HEK293 (cell line): ENCODE results near the gene PSMA7.

Source experiments
- CTCF ChIA-PET: fragments of 350-600 bp; formaldehyde crosslinking; extraction: SDS; loops from one replicate; lab custom pipeline; 2021; ENCODE audit warnings: antibody characterized with exemption; lab: Yijun Ruan, JAX
- POLR2A ChIA-PET: fragments of 300-600 bp; formaldehyde crosslinking; extraction: SDS; loops from one replicate; lab custom pipeline; 2020; ENCODE audit warnings: antibody characterized with exemption, inconsistent platforms; lab: Yijun Ruan, JAX
- H3K27ac ChIP-seq: fragments of 200-500 bp; sonication (Bioruptor generic); 2 replicates; pipeline ENCODE4 v1.5.1; 2014; ENCODE audit warnings: low read depth, low read length, control low read depth, inconsistent platforms; ENCODE audit errors: extremely low read depth
- H3K36me3 ChIP-seq, 2 experiments: fragments of 200-500 bp in 1 of 2; sonication (Bioruptor generic) in 1 of 2; 1 replicate in 1 of 2; 2 replicates in 1 of 2; pipeline ENCODE4 v1.5.1; 2014 to 2017; ENCODE audit warnings: inconsistent platforms in 2 of 2, low read length in 2 of 2; ENCODE audit not compliant: control insufficient read depth in 2 of 2, insufficient read depth in 1 of 2
- H3K4me1 ChIP-seq: fragments of 200-500 bp; sonication (Bioruptor generic); 2 replicates; pipeline ENCODE4 v1.5.1; 2014; ENCODE audit warnings: mild to moderate bottlenecking, low read length, inconsistent platforms; ENCODE audit not compliant: control insufficient read depth, insufficient read depth
- H3K4me3 ChIP-seq: 2 replicates; pipeline ENCODE4 v1.5.1; 2011; ENCODE audit warnings: low read depth, mild to moderate bottlenecking, control low read depth, low read length, moderate library complexity
- H3K9me3 ChIP-seq: fragments of 200-500 bp; sonication (Bioruptor generic); 2 replicates; pipeline ENCODE4 v1.5.1; 2014; ENCODE audit warnings: low read depth, low read length, inconsistent platforms; ENCODE audit not compliant: control insufficient read depth, insufficient read depth
- EGR2 ChIP-seq: fragments of 450-650 bp; formaldehyde crosslinking; IDR thresholded peaks from 2 replicates; pipeline ENCODE4 v1.5.1; 2016; ENCODE audit warnings: low read depth, missing biosample characterization, missing genetic modification characterization
- GFI1B ChIP-seq: fragments of 450-650 bp; formaldehyde crosslinking; IDR thresholded peaks from 2 replicates; pipeline ENCODE4 v1.5.1; 2016; ENCODE audit warnings: missing biosample characterization, missing genetic modification characterization
- KLF7 ChIP-seq: fragments of 450-650 bp; formaldehyde crosslinking; IDR thresholded peaks from 2 replicates; pipeline ENCODE4 v1.5.1; 2016; ENCODE audit warnings: missing biosample characterization, missing genetic modification characterization, borderline replicate concordance
- SALL2 ChIP-seq: fragments of 450-650 bp; formaldehyde crosslinking; IDR thresholded peaks from 2 replicates; pipeline ENCODE4 v1.5.0; 2017; ENCODE audit warnings: missing biosample characterization, mild to moderate bottlenecking, missing genetic modification characterization, borderline replicate concordance
- SP7 ChIP-seq: fragments of 450-650 bp; formaldehyde crosslinking; IDR thresholded peaks from 2 replicates; pipeline ENCODE4 v1.5.1; 2016; ENCODE audit warnings: missing biosample characterization, missing genetic modification characterization
- WT1 ChIP-seq: fragments of 450-650 bp; formaldehyde crosslinking; IDR thresholded peaks from 2 replicates; pipeline ENCODE4 v1.5.1; 2016; ENCODE audit warnings: missing biosample characterization, missing genetic modification characterization
- ZBTB48 ChIP-seq: fragments of 450-650 bp; formaldehyde crosslinking; IDR thresholded peaks from 2 replicates; pipeline ENCODE4 v1.5.1; 2016; ENCODE audit warnings: missing biosample characterization, missing genetic modification characterization
- ZFHX2 ChIP-seq: fragments of 450-650 bp; formaldehyde crosslinking; conservative IDR thresholded peaks from 2 replicates; pipeline ENCODE4 v1.5.1; 2016; ENCODE audit warnings: missing biosample characterization, missing genetic modification characterization
- ZNF184 ChIP-seq: fragments of 450-650 bp; IDR thresholded peaks from 2 replicates; pipeline ENCODE4 v1.5.1; 2018; ENCODE audit warnings: missing biosample characterization, mild to moderate bottlenecking, missing genetic modification characterization
- ZNF211 ChIP-seq: fragments of 450-650 bp; formaldehyde crosslinking; IDR thresholded peaks from 2 replicates; pipeline ENCODE4 v1.5.1; 2016; ENCODE audit warnings: low read depth, missing biosample characterization, missing genetic modification characterization
- ZNF302 ChIP-seq: fragments of 450-650 bp; formaldehyde crosslinking; IDR thresholded peaks from 2 replicates; pipeline ENCODE4 v1.5.1; 2016; ENCODE audit warnings: missing biosample characterization, missing genetic modification characterization, low read depth
- ZNF311 ChIP-seq: fragments of 450-650 bp; formaldehyde crosslinking; IDR thresholded peaks from 2 replicates; pipeline ENCODE4 v1.5.1; 2017; ENCODE audit warnings: missing biosample characterization, missing genetic modification characterization, borderline replicate concordance
- ZNF433 ChIP-seq: fragments of 450-650 bp; formaldehyde crosslinking; IDR thresholded peaks from 2 replicates; pipeline ENCODE4 v1.5.1; 2016; ENCODE audit warnings: missing biosample characterization, missing genetic modification characterization, low read depth
- ZNF501 ChIP-seq: fragments of 450-650 bp; formaldehyde crosslinking; IDR thresholded peaks from 2 replicates; pipeline ENCODE4 v1.5.1; 2016; ENCODE audit warnings: missing biosample characterization, missing genetic modification characterization
- ZNF530 ChIP-seq: fragments of 450-650 bp; formaldehyde crosslinking; IDR thresholded peaks from 2 replicates; pipeline ENCODE4 v1.5.1; 2016; ENCODE audit warnings: low read depth, missing biosample characterization, missing genetic modification characterization
- ZNF561 ChIP-seq: fragments of 450-650 bp; IDR thresholded peaks from 2 replicates; pipeline ENCODE4 v1.5.1; 2018; ENCODE audit warnings: missing biosample characterization, missing genetic modification characterization, borderline replicate concordance
- ZNF624 ChIP-seq: fragments of 450-650 bp; formaldehyde crosslinking; IDR thresholded peaks from 2 replicates; pipeline ENCODE4 v1.5.1; 2017; ENCODE audit warnings: missing biosample characterization, missing genetic modification characterization
- ZNF654 ChIP-seq: fragments of 450-650 bp; formaldehyde crosslinking; IDR thresholded peaks from 2 replicates; pipeline ENCODE4 v1.5.1; 2016; ENCODE audit warnings: low read depth, missing biosample characterization, missing genetic modification characterization
- ZNF658 ChIP-seq: fragments of 450-650 bp; formaldehyde crosslinking; IDR thresholded peaks from 2 replicates; pipeline ENCODE4; 2016; ENCODE audit warnings: missing biosample characterization, missing genetic modification characterization
- ZNF707 ChIP-seq: fragments of 450-650 bp; formaldehyde crosslinking; IDR thresholded peaks from 2 replicates; pipeline ENCODE4 v1.5.1; 2016; ENCODE audit warnings: missing biosample characterization, missing genetic modification characterization
- ZNF76 ChIP-seq: fragments of 450-650 bp; formaldehyde crosslinking; IDR thresholded peaks from 2 replicates; pipeline ENCODE4; 2016; ENCODE audit warnings: low read depth, missing biosample characterization, missing genetic modification characterization, borderline replicate concordance
- TF ChIP-seq, protein P1 (sequence below): fragments of 450-650 bp; formaldehyde crosslinking; IDR thresholded peaks from 2 replicates; pipeline ENCODE4 v1.5.1; 2016; ENCODE audit warnings: missing biosample characterization, missing genetic modification characterization
- TF ChIP-seq, protein P2 (sequence below): fragments of 450-650 bp; formaldehyde crosslinking; IDR thresholded peaks from 2 replicates; pipeline ENCODE4 v1.5.1; 2016; ENCODE audit warnings: missing biosample characterization, missing genetic modification characterization
- TF ChIP-seq, protein P3 (sequence below): fragments of 450-650 bp; formaldehyde crosslinking; IDR thresholded peaks from 2 replicates; pipeline ENCODE4 v1.5.1; 2016; ENCODE audit warnings: missing biosample characterization, missing genetic modification characterization
- TF ChIP-seq, protein P4 (sequence below): fragments of 450-650 bp; formaldehyde crosslinking; IDR thresholded peaks from 2 replicates; pipeline ENCODE4 v1.5.1; 2016; ENCODE audit warnings: missing biosample characterization, missing genetic modification characterization
- TF ChIP-seq, protein P5 (sequence below): fragments of 450-650 bp; formaldehyde crosslinking; optimal IDR thresholded peaks from 2 replicates; pipeline ENCODE3; 2016; ENCODE audit warnings: missing biosample characterization, mild to moderate bottlenecking, missing genetic modification characterization
- TF ChIP-seq, protein P6 (sequence below): fragments of 450-650 bp; formaldehyde crosslinking; IDR thresholded peaks from 2 replicates; pipeline ENCODE4 v1.5.1; 2017; ENCODE audit warnings: missing biosample characterization, missing genetic modification characterization
- TF ChIP-seq, protein P7 (sequence below): fragments of 450-650 bp; formaldehyde crosslinking; IDR thresholded peaks from 2 replicates; pipeline ENCODE4 v1.5.1; 2016; ENCODE audit warnings: missing biosample characterization, missing genetic modification characterization

PSMA7 gene

DNA sequence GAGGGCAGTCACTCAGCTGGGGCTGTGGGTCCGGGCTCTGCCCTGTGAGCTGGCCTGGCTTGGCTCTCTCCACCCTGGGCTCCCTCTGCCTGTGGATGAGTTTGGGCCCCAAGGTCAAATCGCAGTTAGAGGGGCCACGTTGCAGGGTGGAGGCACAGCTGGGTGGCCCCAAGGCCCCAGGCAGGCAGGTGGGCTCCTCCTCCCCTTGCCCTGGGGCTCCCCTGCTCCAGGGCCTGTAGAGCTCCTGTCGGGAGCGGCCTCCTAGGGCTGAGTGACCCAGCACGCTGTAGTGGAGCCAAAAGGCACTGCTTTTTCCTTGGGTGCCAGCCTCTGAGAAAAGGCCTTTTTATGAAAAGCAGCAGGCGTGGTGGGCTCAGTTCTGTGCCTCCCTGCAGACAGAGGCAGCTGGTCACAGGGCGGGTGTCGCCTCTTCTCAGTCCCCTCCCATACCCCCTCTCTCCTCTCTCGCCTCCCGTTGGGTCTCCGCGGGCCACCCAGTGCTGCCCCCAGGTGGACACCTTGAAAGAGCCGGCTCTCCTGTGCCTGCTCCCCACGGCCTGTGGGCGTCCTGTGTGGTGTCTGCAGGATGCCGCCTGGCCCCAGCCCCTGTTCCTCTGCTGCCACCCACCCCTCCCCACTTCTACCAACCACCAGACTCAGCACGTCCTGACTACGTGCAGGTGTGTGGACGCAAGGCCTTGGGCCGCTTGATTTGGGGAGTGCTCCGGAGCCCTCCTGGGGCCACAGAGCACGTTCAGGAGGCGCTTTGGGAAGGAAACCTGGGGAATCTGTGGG is 13.6 kb upstream of the PSMA7 start:
- no peak overlapping the region for H3K4me3 ChIP-seq
- H3K27ac ChIP-seq, result no peak overlapping the region
- peaks cover 0 to 32% of the 10 kb centered on the region in 2 experiments; a peak in 2 of 3 replicates for H3K36me3 ChIP-seq
- ChIA-PET CTCF (interaction anchor here (0.6 to 1.4 kb wide), 13 partner anchors 8 to 164 kb away, joined by 3 to 13 read pairs (median 5); no protein-coding TSS in a partner anchor), POLR2A (no interaction called here)
- no peaks in the 10 kb centered on the region for H3K4me1 ChIP-seq
- no peaks in the 10 kb centered on the region for H3K9me3 ChIP-seq
- TF ChIP-seq ZBTB48 (tag by site-specific recombination) (no peak), SALL2 (tag by site-specific recombination) (no peak), ZNF184 (tag by site-specific recombination) (no peak), ZNF76 (peak; percentile 40; the same call in 1 of the 2 replicates), EGR2 (tag by site-specific recombination) (peak; percentile 83), ZFHX2 (peak; percentile 83), SP7 (0 out of 2 replicates have a peak, but pooled peaks have one; percentile 13), ZNF311 (tag by site-specific recombination) (no peak), ZNF561 (tag by site-specific recombination) (peak; percentile 28; the same call in 1 of the 2 replicates), ZNF658 (tag by site-specific recombination) (no peak), ZNF707 (tag by site-specific recombination) (no peak), ZNF433 (no peak), ZNF654 (peak; percentile 19; the same call in 1 of the 2 replicates), GFI1B (no peak), WT1 (peak; percentile 44; the same call in 1 of the 2 replicates), ZNF624 (tag by site-specific recombination) (no peak), ZNF302 (tag by site-specific recombination) (no peak), ZNF211 (tag by site-specific recombination) (no peak), KLF7 (tag by site-specific recombination) (no peak), ZNF530 (tag by site-specific recombination) (no peak), ZNF501 (no peak)
- TF ChIP-seq, protein P1, sequence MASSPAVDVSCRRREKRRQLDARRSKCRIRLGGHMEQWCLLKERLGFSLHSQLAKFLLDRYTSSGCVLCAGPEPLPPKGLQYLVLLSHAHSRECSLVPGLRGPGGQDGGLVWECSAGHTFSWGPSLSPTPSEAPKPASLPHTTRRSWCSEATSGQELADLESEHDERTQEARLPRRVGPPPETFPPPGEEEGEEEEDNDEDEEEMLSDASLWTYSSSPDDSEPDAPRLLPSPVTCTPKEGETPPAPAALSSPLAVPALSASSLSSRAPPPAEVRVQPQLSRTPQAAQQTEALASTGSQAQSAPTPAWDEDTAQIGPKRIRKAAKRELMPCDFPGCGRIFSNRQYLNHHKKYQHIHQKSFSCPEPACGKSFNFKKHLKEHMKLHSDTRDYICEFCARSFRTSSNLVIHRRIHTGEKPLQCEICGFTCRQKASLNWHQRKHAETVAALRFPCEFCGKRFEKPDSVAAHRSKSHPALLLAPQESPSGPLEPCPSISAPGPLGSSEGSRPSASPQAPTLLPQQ, result no peak
- TF ChIP-seq, protein P2, sequence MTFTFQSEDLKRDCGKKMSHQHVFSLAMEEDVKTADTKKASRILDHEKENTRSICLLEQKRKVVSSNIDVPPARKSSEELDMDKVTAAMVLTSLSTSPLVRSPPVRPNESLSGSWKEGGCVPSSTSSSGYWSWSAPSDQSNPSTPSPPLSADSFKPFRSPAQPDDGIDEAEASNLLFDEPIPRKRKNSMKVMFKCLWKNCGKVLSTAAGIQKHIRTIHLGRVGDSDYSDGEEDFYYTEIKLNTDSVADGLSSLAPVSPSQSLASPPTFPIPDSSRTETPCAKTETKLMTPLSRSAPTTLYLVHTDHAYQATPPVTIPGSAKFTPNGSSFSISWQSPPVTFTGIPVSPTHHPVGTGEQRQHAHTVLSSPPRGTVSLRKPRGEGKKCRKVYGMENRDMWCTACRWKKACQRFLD (tag by site-specific recombination), result no peak
- TF ChIP-seq, protein P3, sequence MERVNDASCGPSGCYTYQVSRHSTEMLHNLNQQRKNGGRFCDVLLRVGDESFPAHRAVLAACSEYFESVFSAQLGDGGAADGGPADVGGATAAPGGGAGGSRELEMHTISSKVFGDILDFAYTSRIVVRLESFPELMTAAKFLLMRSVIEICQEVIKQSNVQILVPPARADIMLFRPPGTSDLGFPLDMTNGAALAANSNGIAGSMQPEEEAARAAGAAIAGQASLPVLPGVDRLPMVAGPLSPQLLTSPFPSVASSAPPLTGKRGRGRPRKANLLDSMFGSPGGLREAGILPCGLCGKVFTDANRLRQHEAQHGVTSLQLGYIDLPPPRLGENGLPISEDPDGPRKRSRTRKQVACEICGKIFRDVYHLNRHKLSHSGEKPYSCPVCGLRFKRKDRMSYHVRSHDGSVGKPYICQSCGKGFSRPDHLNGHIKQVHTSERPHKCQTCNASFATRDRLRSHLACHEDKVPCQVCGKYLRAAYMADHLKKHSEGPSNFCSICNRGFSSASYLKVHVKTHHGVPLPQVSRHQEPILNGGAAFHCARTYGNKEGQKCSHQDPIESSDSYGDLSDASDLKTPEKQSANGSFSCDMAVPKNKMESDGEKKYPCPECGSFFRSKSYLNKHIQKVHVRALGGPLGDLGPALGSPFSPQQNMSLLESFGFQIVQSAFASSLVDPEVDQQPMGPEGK (tag by site-specific recombination), result peak; percentile 60; the same call in 1 of the 2 replicates
- TF ChIP-seq, protein P4, sequence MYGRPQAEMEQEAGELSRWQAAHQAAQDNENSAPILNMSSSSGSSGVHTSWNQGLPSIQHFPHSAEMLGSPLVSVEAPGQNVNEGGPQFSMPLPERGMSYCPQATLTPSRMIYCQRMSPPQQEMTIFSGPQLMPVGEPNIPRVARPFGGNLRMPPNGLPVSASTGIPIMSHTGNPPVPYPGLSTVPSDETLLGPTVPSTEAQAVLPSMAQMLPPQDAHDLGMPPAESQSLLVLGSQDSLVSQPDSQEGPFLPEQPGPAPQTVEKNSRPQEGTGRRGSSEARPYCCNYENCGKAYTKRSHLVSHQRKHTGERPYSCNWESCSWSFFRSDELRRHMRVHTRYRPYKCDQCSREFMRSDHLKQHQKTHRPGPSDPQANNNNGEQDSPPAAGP (tag by site-specific recombination), result peak; percentile 80
- TF ChIP-seq, protein P5, sequence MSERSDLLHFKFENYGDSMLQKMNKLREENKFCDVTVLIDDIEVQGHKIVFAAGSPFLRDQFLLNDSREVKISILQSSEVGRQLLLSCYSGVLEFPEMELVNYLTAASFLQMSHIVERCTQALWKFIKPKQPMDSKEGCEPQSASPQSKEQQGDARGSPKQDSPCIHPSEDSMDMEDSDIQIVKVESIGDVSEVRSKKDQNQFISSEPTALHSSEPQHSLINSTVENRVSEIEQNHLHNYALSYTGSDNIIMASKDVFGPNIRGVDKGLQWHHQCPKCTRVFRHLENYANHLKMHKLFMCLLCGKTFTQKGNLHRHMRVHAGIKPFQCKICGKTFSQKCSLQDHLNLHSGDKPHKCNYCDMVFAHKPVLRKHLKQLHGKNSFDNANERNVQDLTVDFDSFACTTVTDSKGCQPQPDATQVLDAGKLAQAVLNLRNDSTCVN (tag by site-specific recombination), result peak; percentile 22
- TF ChIP-seq, protein P6, sequence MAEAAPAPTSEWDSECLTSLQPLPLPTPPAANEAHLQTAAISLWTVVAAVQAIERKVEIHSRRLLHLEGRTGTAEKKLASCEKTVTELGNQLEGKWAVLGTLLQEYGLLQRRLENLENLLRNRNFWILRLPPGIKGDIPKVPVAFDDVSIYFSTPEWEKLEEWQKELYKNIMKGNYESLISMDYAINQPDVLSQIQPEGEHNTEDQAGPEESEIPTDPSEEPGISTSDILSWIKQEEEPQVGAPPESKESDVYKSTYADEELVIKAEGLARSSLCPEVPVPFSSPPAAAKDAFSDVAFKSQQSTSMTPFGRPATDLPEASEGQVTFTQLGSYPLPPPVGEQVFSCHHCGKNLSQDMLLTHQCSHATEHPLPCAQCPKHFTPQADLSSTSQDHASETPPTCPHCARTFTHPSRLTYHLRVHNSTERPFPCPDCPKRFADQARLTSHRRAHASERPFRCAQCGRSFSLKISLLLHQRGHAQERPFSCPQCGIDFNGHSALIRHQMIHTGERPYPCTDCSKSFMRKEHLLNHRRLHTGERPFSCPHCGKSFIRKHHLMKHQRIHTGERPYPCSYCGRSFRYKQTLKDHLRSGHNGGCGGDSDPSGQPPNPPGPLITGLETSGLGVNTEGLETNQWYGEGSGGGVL (tag by site-specific recombination), result peak; percentile 76
- TF ChIP-seq, protein P7, sequence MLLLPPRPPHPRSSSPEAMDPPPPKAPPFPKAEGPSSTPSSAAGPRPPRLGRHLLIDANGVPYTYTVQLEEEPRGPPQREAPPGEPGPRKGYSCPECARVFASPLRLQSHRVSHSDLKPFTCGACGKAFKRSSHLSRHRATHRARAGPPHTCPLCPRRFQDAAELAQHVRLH (tag by site-specific recombination), result no peak
